Endothelial cell of umbilical vein (primary cell): ENCODE data around the gene PARP3.

Experiments
- CTCF ChIP-seq, 2 donors: IDR thresholded peaks; 1 replicate in 1 of 2; 2 replicates in 1 of 2; pipeline ENCODE4 v1.5.1; 2011; ENCODE audit warnings: low read length in 2 of 2, mild to moderate bottlenecking in 2 of 2, moderate library complexity in 2 of 2, control low read depth in 1 of 2, inconsistent platforms in 1 of 2, low read depth in 1 of 2; ENCODE audit not compliant: insufficient read depth in 1 of 2; ENCODE audit errors: extremely low read depth in 1 of 2
- EZH2 ChIP-seq: IDR thresholded peaks from 2 replicates; pipeline ENCODE4 v1.6.1; 2012; ENCODE audit warnings: borderline replicate concordance, low read depth, mild to moderate bottlenecking, moderate library complexity, low read length, inconsistent platforms; ENCODE audit not compliant: severe bottlenecking
- FOS ChIP-seq: IDR thresholded peaks from 2 replicates; pipeline ENCODE4 v1.6.1; 2011; ENCODE audit warnings: mild to moderate bottlenecking, low read length, moderate library complexity, borderline replicate concordance; ENCODE audit not compliant: insufficient read depth
- JUN ChIP-seq: IDR thresholded peaks from 2 replicates; pipeline ENCODE4 v1.6.1; 2011; ENCODE audit warnings: borderline replicate concordance, low read depth; ENCODE audit not compliant: insufficient read length, insufficient read depth
- MAX ChIP-seq: IDR thresholded peaks from 2 replicates; pipeline ENCODE4 v1.6.1; 2011; ENCODE audit not compliant: insufficient read depth, insufficient read length
- MYC ChIP-seq: IDR thresholded peaks from one replicate; pipeline ENCODE4 v1.6.1; 2011; ENCODE audit warnings: mild to moderate bottlenecking, low read depth, low read length
- POLR2A ChIP-seq: IDR thresholded peaks from 2 replicates; pipeline ENCODE4 v1.6.1; 2012; ENCODE audit warnings: low read depth, mild to moderate bottlenecking, control low read depth, low read length
- POLR2AphosphoS5 ChIP-seq: IDR thresholded peaks from 2 replicates; pipeline ENCODE4 v1.6.1; 2012; ENCODE audit warnings: low read depth, mild to moderate bottlenecking, control low read depth, low read length, moderate library complexity; ENCODE audit not compliant: insufficient read depth

GRCh38 chr3:51930439-51930838 is 11.7 kb upstream of the PARP3 start:
- no peak for TF ChIP-seq CTCF (IDR thresholded peaks at IDR 0.05; ENCODE audit: extremely low read depth in 1 of 2, insufficient read depth in 1 of 2, low read depth in 1 of 2, low read length in 2 of 2)
- TF ChIP-seq POLR2A: no peak
- TF ChIP-seq EZH2: no peak
- no peak for TF ChIP-seq POLR2AphosphoS5
- no peak for TF ChIP-seq MAX
- TF ChIP-seq MYC: no peak
- no peak for TF ChIP-seq FOS
- TF ChIP-seq JUN: no peak
